Neural cell (in vitro differentiated cells): ENCODE data around the gene LPIN1. TPM values are rescaled to one million over a fixed set of nuclear protein-coding genes. Genes with fewer than 3 reads are reported as not detected.
"Not testable (repeated sequence)": the region's sequence is repeated elsewhere in the genome, so short reads cannot be mapped to it uniquely, and the experiment has no call there.

Experiments
- H2AFZ ChIP-seq: fragments of 200-600, 300-800 bp; sonication (generic), shearing (Covaris generic); 2 replicates; pipeline ENCODE4 v1.6.0; 2014; ENCODE audit warnings: low read depth, mild to moderate bottlenecking, antibody characterized with exemption, low read length, moderate library complexity
- H3F3A ChIP-seq: fragments of 200-600 bp; shearing (Covaris generic); 2 replicates; pipeline ENCODE4 v1.6.1; 2016; ENCODE audit warnings: mild to moderate bottlenecking, moderate library complexity, mixed read lengths, antibody characterized with exemption, low read length; ENCODE audit not compliant: insufficient read depth, poor library complexity, severe bottlenecking
- H3K27ac ChIP-seq: fragments of 200-600, 300-800 bp; sonication (generic), shearing (Covaris generic); 2 replicates; pipeline ENCODE4 v1.5.1; 2014; ENCODE audit warnings: mild to moderate bottlenecking, low read length, moderate library complexity
- H3K27me3 ChIP-seq: fragments of 300-800, 200-600 bp; sonication (generic), shearing (Covaris generic); 2 replicates; pipeline ENCODE4 v1.6.0; 2014; ENCODE audit warnings: mild to moderate bottlenecking, low read depth, low read length, moderate library complexity; ENCODE audit not compliant: insufficient read depth
- H3K36me3 ChIP-seq: fragments of 300-800, 200-600 bp; sonication (generic), shearing (Covaris generic); 2 replicates; pipeline ENCODE4 v1.5.1; 2014; ENCODE audit warnings: mild to moderate bottlenecking, antibody characterized with exemption, low read length, moderate library complexity; ENCODE audit not compliant: insufficient read depth
- H3K4me2 ChIP-seq: fragments of 300-800, 200-600 bp; sonication (generic), shearing (Covaris generic); 2 replicates; pipeline ENCODE4 v1.6.0; 2014; ENCODE audit warnings: mild to moderate bottlenecking, low read length
- H3K4me3 ChIP-seq: fragments of 300-800, 200-600 bp; sonication (generic), shearing (Covaris generic); 2 replicates; pipeline ENCODE4 v1.5.1; 2014; ENCODE audit warnings: mild to moderate bottlenecking, low read length, moderate library complexity
- H3K79me2 ChIP-seq: fragments of 200-600 bp; shearing (Covaris generic); replicated peaks from 2 replicates; pipeline ENCODE4 v1.6.0; 2014; ENCODE audit warnings: mild to moderate bottlenecking, low read length, moderate library complexity; ENCODE audit not compliant: insufficient read depth
- H3K9ac ChIP-seq: fragments of 300-800, 200-600 bp; sonication (generic), shearing (Covaris generic); 2 replicates; pipeline ENCODE4 v1.6.1; 2016; ENCODE audit warnings: mild to moderate bottlenecking, low read length, mixed read lengths
- H3K9me2 ChIP-seq: fragments of 200-600 bp; shearing (Covaris generic); 2 replicates; pipeline ENCODE4 v1.6.1; 2016; ENCODE audit warnings: mild to moderate bottlenecking, low read length, mixed read lengths; ENCODE audit not compliant: insufficient read depth
- H3K9me3 ChIP-seq: fragments of 200-600, 300-800 bp; sonication (generic), shearing (Covaris generic); 2 replicates; pipeline ENCODE4 v1.6.1; 2016; ENCODE audit warnings: mild to moderate bottlenecking, mixed run types, low read length, moderate library complexity, mixed read lengths
- H4K20me1 ChIP-seq: fragments of 200-600 bp; shearing (Covaris generic); 2 replicates; pipeline ENCODE4 v1.6.1; 2016; ENCODE audit warnings: mild to moderate bottlenecking, mixed run types; ENCODE audit not compliant: insufficient read depth
- CTCF ChIP-seq: fragments of 450-650 bp; IDR thresholded peaks from 2 replicates; pipeline ENCODE4 v1.5.1; 2014; ENCODE audit warnings: antibody characterized with exemption, mild to moderate bottlenecking, moderate library complexity; ENCODE audit not compliant: poor library complexity, severe bottlenecking
- EP300 ChIP-seq: fragments of 450-650 bp; conservative IDR thresholded peaks from 2 replicates; pipeline ENCODE4 v1.6.1; 2014; ENCODE audit warnings: antibody characterized with exemption, mild to moderate bottlenecking, moderate library complexity; ENCODE audit not compliant: poor library complexity, severe bottlenecking
- EZH2 ChIP-seq: fragments of 200-600, 300-800 bp; shearing (Covaris generic), sonication (generic); IDR thresholded peaks from 2 replicates; pipeline ENCODE4 v1.6.1; 2014; ENCODE audit warnings: antibody characterized with exemption, low read length, borderline replicate concordance, mild to moderate bottlenecking; ENCODE audit not compliant: insufficient read depth, poor library complexity, severe bottlenecking
- MXI1 ChIP-seq: fragments of 450-650 bp; conservative IDR thresholded peaks from 2 replicates; pipeline ENCODE4 v1.6.1; 2014; ENCODE audit warnings: antibody characterized with exemption, mild to moderate bottlenecking; ENCODE audit not compliant: poor library complexity, severe bottlenecking
- POLR2AphosphoS5 ChIP-seq: IDR thresholded peaks from 2 replicates; pipeline ENCODE4 v1.6.1; 2012
- RAD21 ChIP-seq: fragments of 450-650 bp; conservative IDR thresholded peaks from 2 replicates; pipeline ENCODE4 v1.6.1; 2014; ENCODE audit warnings: antibody characterized with exemption, mild to moderate bottlenecking, moderate library complexity
- SMC3 ChIP-seq: fragments of 450-650 bp; conservative IDR thresholded peaks from 2 replicates; pipeline ENCODE4 v1.6.1; 2014; ENCODE audit warnings: antibody characterized with exemption, mild to moderate bottlenecking, moderate library complexity; ENCODE audit not compliant: poor library complexity
- TAF1 ChIP-seq: IDR thresholded peaks from 2 replicates; pipeline ENCODE4 v1.6.1; 2012; ENCODE audit warnings: low read depth
- polyA plus RNA-seq: library from polyadenylated mRNA; depleted of rRNA; stranded (reverse); fragments of >200 nt; gene quantifications from 2 replicates; pipeline ENCODE4 v1.2.3, GENCODE V29; 2014
- TF ChIP-seq, protein P1 (sequence below): IDR thresholded peaks from 2 replicates; pipeline ENCODE4 v1.6.1; 2012; ENCODE audit warnings: borderline replicate concordance

LPIN1 gene
- polyA plus RNA-seq, 1 donor from 2014 or later: 47.5 TPM

GRCh38 chr2:11812466-11813248, 66.2 kb downstream of the LPIN1 start:
- Histone ChIP-seq H3K4me3 (no peak overlapping the region), H3K9ac (no peak overlapping the region), H3K9me2 (no peaks in the 10 kb centered on the region), H3K27me3 (no peaks in the 10 kb centered on the region), H4K20me1 (no peaks in the 10 kb centered on the region), H3K79me2 (no peaks in the 10 kb centered on the region), H2AFZ (no peak overlapping the region), H3K27ac (no peak overlapping the region), H3K9me3 (no peaks in the 10 kb centered on the region), H3K4me2 (no peak overlapping the region), H3K36me3 (peaks cover 14% of the 10 kb centered on the region), H3F3A (no peaks in the 10 kb centered on the region)
- TF ChIP-seq RAD21 (no peak), CTCF (no peak), POLR2AphosphoS5 (no peak), EP300 (no peak), SMC3 (no peak), MXI1 (no peak), EZH2 (no peak), TAF1 (no peak)
- TF ChIP-seq, protein P1, sequence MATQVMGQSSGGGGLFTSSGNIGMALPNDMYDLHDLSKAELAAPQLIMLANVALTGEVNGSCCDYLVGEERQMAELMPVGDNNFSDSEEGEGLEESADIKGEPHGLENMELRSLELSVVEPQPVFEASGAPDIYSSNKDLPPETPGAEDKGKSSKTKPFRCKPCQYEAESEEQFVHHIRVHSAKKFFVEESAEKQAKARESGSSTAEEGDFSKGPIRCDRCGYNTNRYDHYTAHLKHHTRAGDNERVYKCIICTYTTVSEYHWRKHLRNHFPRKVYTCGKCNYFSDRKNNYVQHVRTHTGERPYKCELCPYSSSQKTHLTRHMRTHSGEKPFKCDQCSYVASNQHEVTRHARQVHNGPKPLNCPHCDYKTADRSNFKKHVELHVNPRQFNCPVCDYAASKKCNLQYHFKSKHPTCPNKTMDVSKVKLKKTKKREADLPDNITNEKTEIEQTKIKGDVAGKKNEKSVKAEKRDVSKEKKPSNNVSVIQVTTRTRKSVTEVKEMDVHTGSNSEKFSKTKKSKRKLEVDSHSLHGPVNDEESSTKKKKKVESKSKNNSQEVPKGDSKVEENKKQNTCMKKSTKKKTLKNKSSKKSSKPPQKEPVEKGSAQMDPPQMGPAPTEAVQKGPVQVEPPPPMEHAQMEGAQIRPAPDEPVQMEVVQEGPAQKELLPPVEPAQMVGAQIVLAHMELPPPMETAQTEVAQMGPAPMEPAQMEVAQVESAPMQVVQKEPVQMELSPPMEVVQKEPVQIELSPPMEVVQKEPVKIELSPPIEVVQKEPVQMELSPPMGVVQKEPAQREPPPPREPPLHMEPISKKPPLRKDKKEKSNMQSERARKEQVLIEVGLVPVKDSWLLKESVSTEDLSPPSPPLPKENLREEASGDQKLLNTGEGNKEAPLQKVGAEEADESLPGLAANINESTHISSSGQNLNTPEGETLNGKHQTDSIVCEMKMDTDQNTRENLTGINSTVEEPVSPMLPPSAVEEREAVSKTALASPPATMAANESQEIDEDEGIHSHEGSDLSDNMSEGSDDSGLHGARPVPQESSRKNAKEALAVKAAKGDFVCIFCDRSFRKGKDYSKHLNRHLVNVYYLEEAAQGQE: no peak

DNA sequence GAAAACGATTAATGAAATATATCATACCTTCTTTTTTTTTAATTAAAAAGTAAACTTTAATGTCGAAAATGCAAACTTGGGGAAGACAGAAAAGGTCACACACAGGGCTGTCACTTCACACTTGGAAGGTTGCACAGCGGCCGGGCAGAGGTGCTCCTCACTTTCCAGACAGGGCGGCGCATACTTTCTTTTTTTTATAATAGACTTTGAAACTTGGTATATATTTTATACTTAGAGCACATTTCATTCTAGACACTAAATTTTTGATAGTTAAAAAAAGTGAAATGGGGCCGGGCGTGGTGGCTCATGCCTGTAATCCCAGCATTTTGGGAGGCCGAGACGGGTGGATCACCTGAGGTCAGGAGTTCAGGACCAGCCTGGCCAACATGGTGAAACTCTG, 66.9 kb downstream of the LPIN1 start:
- not testable (repeated sequence) for H3K79me2 ChIP-seq, H3K4me3 ChIP-seq, H3K9me2 ChIP-seq, H3K9ac ChIP-seq, H3F3A ChIP-seq, H3K27ac ChIP-seq, H2AFZ ChIP-seq, H3K9me3 ChIP-seq, H3K27me3 ChIP-seq, H4K20me1 ChIP-seq, H3K4me2 ChIP-seq
- H3K36me3 ChIP-seq: peaks cover 14% of the 10 kb centered on the region

DNA sequence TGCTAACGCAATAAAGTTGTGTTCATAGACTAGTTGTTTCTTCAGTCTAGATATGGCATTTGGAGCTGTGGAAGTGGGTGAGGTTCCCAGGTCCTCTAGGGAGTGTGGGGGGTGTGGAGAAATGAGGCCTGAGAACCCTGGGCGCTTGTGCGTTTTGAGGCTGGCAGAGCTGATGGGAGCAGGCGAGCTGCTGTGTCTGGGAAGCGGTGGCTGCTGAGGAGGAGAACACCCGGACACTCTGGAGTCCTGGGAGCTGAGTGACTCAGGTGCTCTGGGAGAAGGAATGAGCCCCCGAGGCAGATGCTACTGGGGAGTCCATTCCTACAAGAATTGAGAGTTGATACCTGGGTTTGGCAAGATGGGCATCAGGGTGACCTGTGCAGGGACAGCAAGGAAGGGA, 67.5 kb downstream of the LPIN1 start:
- no peaks in the 10 kb centered on the region for H3K9me3 ChIP-seq
- no peak overlapping the region for H2AFZ ChIP-seq
- peaks cover 14% of the 10 kb centered on the region for H3K36me3 ChIP-seq
- H3K9me2 ChIP-seq: no peaks in the 10 kb centered on the region
- no peaks in the 10 kb centered on the region for H3F3A ChIP-seq
- TF ChIP-seq POLR2AphosphoS5: no peak
- TF ChIP-seq EP300: no peak
- TF ChIP-seq TAF1: no peak
- TF ChIP-seq EZH2: no peak
- no peak for TF ChIP-seq CTCF
- TF ChIP-seq SMC3: no peak
- TF ChIP-seq, protein P1: no peak
- TF ChIP-seq RAD21: no peak
- H3K9ac ChIP-seq: no peak overlapping the region
- no peaks in the 10 kb centered on the region for H4K20me1 ChIP-seq
- H3K27me3 ChIP-seq: no peaks in the 10 kb centered on the region
- H3K4me2 ChIP-seq: no peak overlapping the region
- no peaks in the 10 kb centered on the region for H3K79me2 ChIP-seq
- H3K4me3 ChIP-seq: no peak overlapping the region
- no peak overlapping the region for H3K27ac ChIP-seq
